ENCODE measurements around the gene GRID2.

DNA sequence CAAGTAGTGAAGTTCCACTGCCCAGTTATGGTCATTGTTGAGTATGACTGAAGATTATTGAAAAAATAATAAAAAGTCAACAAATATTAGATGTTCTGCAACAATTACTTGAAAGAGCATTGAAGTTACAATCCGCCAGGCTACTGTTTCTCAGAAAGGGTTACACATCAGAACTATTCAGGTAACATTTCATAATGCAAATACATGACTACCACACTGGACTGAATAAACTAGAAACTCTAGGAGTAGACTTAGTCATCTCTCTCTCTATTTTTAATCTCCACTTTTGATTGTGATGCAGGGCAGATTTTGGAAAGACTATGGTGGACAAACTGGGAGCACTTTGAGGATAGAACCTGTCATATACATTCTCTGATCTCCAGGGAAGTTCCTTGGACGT lies 776.5 kb downstream of the GRID2 start:
- TF ChIP-seq EP300 (IDR thresholded peaks at IDR 0.05) (no peak), CTCF (IDR thresholded peaks at IDR 0.05) (no peak), POLR2AphosphoS5 (IDR thresholded peaks at IDR 0.05) (no peak), POLR2A (IDR thresholded peaks at IDR 0.05) (no peak)

Data from upper lobe of left lung (tissue), 4 donors.